Spleen (tissue), 11 donors: ENCODE data around the gene F13B. TPM values are rescaled to one million over a fixed set of nuclear protein-coding genes. Genes with fewer than 3 reads are reported as not detected.
"Not testable (repeated sequence)": the region's sequence is repeated elsewhere in the genome, so short reads cannot be mapped to it uniquely, and the experiment has no call there.

Experiments
- DNase-seq: peaks from one replicate; pipeline ENCODE4 v3.0.0-alpha.2; 2020
- H3K27ac ChIP-seq, 8 donors: fragments of 200-600 bp; sonication (generic) in 7 of 8; 1 replicate in 4 of 8; 2 replicates in 4 of 8; pipeline versions ENCODE4 v1.5.0 to v1.8.0; 2016 to 2021; ENCODE audit warnings: inconsistent platforms in 4 of 8, mild to moderate bottlenecking in 4 of 8, moderate library complexity in 1 of 8
- H3K27me3 ChIP-seq, 7 donors: fragments of 200-600 bp; sonication (generic) in 6 of 7; replicated peaks in 1 of 7; 1 replicate in 4 of 7; 2 replicates in 3 of 7; pipeline versions ENCODE4 v1.5.0 to v1.8.0; 2016 to 2021; ENCODE audit warnings: inconsistent platforms in 3 of 7, mild to moderate bottlenecking in 1 of 7
- H3K36me3 ChIP-seq, 6 donors: fragments of 200-600 bp; sonication (generic) in 5 of 6; 1 replicate in 4 of 6; 2 replicates in 2 of 6; pipeline versions ENCODE4 v1.5.0 to v1.8.0; 2016 to 2021; ENCODE audit warnings: inconsistent platforms in 2 of 6
- H3K4me1 ChIP-seq, 6 donors: fragments of 200-600 bp; sonication (generic) in 5 of 6; 1 replicate in 3 of 6; 2 replicates in 3 of 6; pipeline versions ENCODE4 v1.5.0 to v1.8.0; 2016 to 2021; ENCODE audit warnings: inconsistent platforms in 3 of 6
- H3K4me3 ChIP-seq, 8 donors: fragments of 200-600 bp; sonication (generic) in 7 of 8; 1 replicate in 4 of 8; 2 replicates in 4 of 8; pipeline versions ENCODE4 v1.5.0 to v1.8.0; 2016 to 2021; ENCODE audit warnings: inconsistent platforms in 4 of 8, mild to moderate bottlenecking in 4 of 8, moderate library complexity in 2 of 8
- H3K9me3 ChIP-seq, 8 donors: fragments of 200-600 bp; sonication (generic) in 7 of 8; 1 replicate in 4 of 8; 2 replicates in 4 of 8; pipeline versions ENCODE4 v1.5.0 to v1.8.0; 2016 to 2021; ENCODE audit warnings: inconsistent platforms in 4 of 8
- POLR2A ChIP-seq, 3 donors: fragments of 450-650 bp; IDR thresholded peaks; one replicate each; pipeline ENCODE4 v1.5.1; 2017; ENCODE audit warnings: antibody characterized with exemption in 3 of 3, mild to moderate bottlenecking in 1 of 3
- POLR2AphosphoS5 ChIP-seq, 3 donors: sonication (generic); formaldehyde crosslinking; IDR thresholded peaks; one replicate each; pipeline ENCODE4 v1.5.1; 2017; ENCODE audit warnings: antibody characterized with exemption in 3 of 3
- WGBS, 5 donors: extraction: QIAGEN DNeasy Blood & Tissue Kit in 3 of 5; methylation state at CpG; one replicate each; pipeline versions ENCODE4 v1.1.5 to v1.1.7; 2013 to 2018; 5-methylcytosine and 5-hydroxymethylcytosine counted together
- intact Hi-C: fragments of 100-400 bp; cut with DNase I; formaldehyde crosslinking; loops from one replicate; pipeline ENCODE4 v1.15.0; 2023; ENCODE audit warnings: low total_unique reads
- polyA plus RNA-seq, 3 donors: library from polyadenylated mRNA; stranded (reverse); fragments of 200-250 nt; gene quantifications; one replicate each; pipeline ENCODE4 v1.2.1, GENCODE V29; 2013
- total RNA-seq, 7 donors: library from RNA; depleted of rRNA in 3 of 7; stranded (reverse); fragments of >200 nt in 3 of 7; fragmentation: NEBNext Ultra II Directional in 4 of 7; extraction: Animal tissue kit (Norgen Biotek cat#: 25700) in 4 of 7; gene quantifications; one replicate each; pipeline versions ENCODE4 v1.1.0 to v1.2.1, GENCODE V29; 2016 to 2021
- TF ChIP-seq, protein P1 (sequence below), 11 experiments: fragments of 200-600 bp in 7 of 11; fragments of 450-650 bp in 4 of 11; sonication (generic) in 4 of 11; IDR thresholded peaks in 8 of 11; conservative IDR thresholded peaks in 3 of 11; 1 replicate in 7 of 11; 2 replicates in 4 of 11; pipeline versions ENCODE4 v1.4.0 to v1.8.0; 2016 to 2021; ENCODE audit warnings: antibody characterized with exemption in 11 of 11, inconsistent platforms in 4 of 11, mild to moderate bottlenecking in 1 of 11
- donor health status: healthy with polysubstance abuse.
- donor health status: DM: no; HTN: no; CAD: no; lungs with moderate emphysema.
- donor health status: DM: no; HTN: no; CAD: no.
- donor health status: Bipolar disorder and iron deficiency.
- donor health status: healthy.
- donor health status: DM: no; HTN: no; CAD: no.
- donor health status: DM: yes; HTN: yes; CAD: no.

The F13B gene
- total and polyA plus RNA-seq, 10 donors, result not detected

DNA sequence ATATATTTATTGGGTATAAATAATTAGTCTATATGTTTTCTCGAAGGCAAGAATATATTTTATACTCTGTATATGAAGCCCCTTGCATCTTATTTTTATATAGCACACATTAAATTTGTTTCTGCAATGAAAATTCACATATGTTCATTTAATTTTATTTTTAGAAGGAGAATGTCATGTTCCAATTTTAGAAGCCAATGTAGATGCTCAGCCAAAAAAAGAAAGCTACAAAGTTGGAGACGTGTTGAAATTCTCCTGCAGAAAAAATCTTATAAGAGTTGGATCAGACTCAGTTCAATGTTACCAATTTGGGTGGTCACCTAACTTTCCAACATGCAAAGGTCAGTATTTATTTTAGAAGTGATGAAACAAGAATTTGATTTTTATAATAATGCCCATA, 73.1 kb downstream of the F13B start:
- H3K4me3 ChIP-seq, result no peak overlapping the region
- H3K4me1 ChIP-seq, result no peaks in the 10 kb centered on the region
- no peak for TF ChIP-seq POLR2AphosphoS5 (IDR thresholded peaks at IDR 0.05)
- no peak for TF ChIP-seq POLR2A (IDR thresholded peaks at IDR 0.05)
- TF ChIP-seq, protein P1, sequence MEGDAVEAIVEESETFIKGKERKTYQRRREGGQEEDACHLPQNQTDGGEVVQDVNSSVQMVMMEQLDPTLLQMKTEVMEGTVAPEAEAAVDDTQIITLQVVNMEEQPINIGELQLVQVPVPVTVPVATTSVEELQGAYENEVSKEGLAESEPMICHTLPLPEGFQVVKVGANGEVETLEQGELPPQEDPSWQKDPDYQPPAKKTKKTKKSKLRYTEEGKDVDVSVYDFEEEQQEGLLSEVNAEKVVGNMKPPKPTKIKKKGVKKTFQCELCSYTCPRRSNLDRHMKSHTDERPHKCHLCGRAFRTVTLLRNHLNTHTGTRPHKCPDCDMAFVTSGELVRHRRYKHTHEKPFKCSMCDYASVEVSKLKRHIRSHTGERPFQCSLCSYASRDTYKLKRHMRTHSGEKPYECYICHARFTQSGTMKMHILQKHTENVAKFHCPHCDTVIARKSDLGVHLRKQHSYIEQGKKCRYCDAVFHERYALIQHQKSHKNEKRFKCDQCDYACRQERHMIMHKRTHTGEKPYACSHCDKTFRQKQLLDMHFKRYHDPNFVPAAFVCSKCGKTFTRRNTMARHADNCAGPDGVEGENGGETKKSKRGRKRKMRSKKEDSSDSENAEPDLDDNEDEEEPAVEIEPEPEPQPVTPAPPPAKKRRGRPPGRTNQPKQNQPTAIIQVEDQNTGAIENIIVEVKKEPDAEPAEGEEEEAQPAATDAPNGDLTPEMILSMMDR (IDR thresholded peaks at IDR 0.05 in 8 of 11, conservative IDR thresholded peaks at IDR 0.05 in 3 of 11), result no peak
- H3K36me3 ChIP-seq, result no peaks in the 10 kb centered on the region
- no peak overlapping the region for H3K27ac ChIP-seq
- WGBS, 5 donors, result 65 to 86% (median 73%) methylated on average over 2 of the region's 2 CpGs
- no peaks in the 10 kb centered on the region for H3K9me3 ChIP-seq
- H3K27me3 ChIP-seq, result peaks cover 0 to 10% (median 0%) of the 10 kb centered on the region in 7 donors
- intact Hi-C loops, result no loop called here
- no peak for DNase-seq

DNA sequence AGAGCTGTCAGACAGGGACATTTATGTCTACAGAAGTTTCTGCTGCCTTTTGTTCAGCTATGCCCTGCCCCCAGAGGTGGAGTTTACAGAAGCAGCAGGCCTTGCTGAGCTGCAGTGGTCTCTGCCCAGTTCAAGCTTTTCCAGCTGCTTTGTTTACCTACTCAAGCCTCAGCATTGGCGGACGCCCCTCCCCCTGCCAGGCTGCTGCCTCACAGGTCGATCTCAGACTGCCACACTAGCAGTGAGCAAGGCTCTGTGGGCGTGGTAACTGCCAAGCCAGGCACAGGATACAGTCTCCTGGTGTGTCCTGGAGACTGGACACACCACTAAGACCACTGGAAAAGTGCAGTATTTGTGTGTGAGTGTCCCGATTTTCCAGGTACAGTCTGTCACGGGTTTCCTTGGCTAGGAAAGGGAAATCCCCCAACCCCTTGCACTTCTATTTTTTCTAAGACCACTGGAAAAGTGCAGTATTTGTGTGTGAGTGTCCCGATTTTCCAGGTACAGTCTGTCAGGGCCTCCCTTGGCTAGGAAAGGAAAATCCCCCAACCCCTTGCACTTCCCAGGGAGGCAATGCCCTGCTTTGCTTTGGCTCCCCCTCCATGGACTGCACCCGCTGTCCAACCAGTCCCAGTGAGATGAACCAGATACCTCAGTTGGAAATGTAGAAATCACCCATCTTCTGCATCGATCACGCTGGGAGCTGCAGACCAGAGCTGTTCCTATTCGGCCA, 75.0 kb downstream of the F13B start:
- DNase-seq, H3K4me1 ChIP-seq, H3K27ac ChIP-seq, intact Hi-C loops, H3K9me3 ChIP-seq, H3K36me3 ChIP-seq, H3K4me3 ChIP-seq, H3K27me3 ChIP-seq: not testable (repeated sequence)
- 66 to 77% (median 70%) methylated on average over 11 of the region's 11 CpGs for WGBS, 5 donors

Other genes with a start within 250 kb of the F13B start
- gene CFHR1, start 247.5 kb downstream of the F13B start, total RNA-seq, result 1 to 10 TPM in 6 of 7 donors, under 1 TPM in 1; 0.59 to 8.8 (median 4.1) TPM
- gene CFHR1, start 247.5 kb downstream of the F13B start, polyA plus RNA-seq, result 10 to 100 TPM in 2 of 3 donors, 1 to 10 TPM in 1; 6.3 to 24.6 (median 16.5) TPM
- under 1 TPM in 2 of 7 donors, not detected in 5; 0.32 to 0.40 TPM for gene CFHR4, start 179.2 kb downstream of the F13B start, total RNA-seq
- gene CFHR4, start 179.2 kb downstream of the F13B start, polyA plus RNA-seq, result not detected
- not detected for gene CFHR2, start 123.5 kb downstream of the F13B start, total RNA-seq
- not detected for gene CFHR2, start 123.5 kb downstream of the F13B start, polyA plus RNA-seq
- not detected for gene CFHR5, start 89.7 kb downstream of the F13B start, total RNA-seq
- not detected for gene CFHR5, start 89.7 kb downstream of the F13B start, polyA plus RNA-seq
- 10 to 100 TPM in 1 of 7 donors, 1 to 10 TPM in 6; 1.4 to 13.3 (median 4.9) TPM for gene ASPM, start 79.4 kb upstream of the F13B start, total RNA-seq
- gene ASPM, start 79.4 kb upstream of the F13B start, polyA plus RNA-seq, result 1 to 10 TPM in 1 of 3 donors, under 1 TPM in 2; 0.70 to 3.1 (median 0.77) TPM
- 10 to 100 TPM; 11.2 to 14.0 (median 12.3) TPM for gene ZBTB41, start 134.0 kb upstream of the F13B start, total RNA-seq
- 1 to 10 TPM; 2.0 to 3.2 (median 2.4) TPM for gene ZBTB41, start 134.0 kb upstream of the F13B start, polyA plus RNA-seq
- gene CRB1, start 201.0 kb upstream of the F13B start, total RNA-seq, result under 1 TPM in 6 of 7 donors, not detected in 1; 0.09 to 0.49 (median 0.21) TPM
- under 1 TPM; 0.05 to 0.30 (median 0.06) TPM for gene CRB1, start 201.0 kb upstream of the F13B start, polyA plus RNA-seq